HG03108 (cell line): Measurements from ENCODE around the gene WNT11.

Experiments used
- ATAC-seq: cut with Tn5 transposase; IDR thresholded peaks from one replicate; pipeline ENCODE4 v1.9.1; 2021; ENCODE audit warnings: moderate library complexity; ENCODE audit not compliant: unreplicated experiment

WNT11 gene

DNA sequence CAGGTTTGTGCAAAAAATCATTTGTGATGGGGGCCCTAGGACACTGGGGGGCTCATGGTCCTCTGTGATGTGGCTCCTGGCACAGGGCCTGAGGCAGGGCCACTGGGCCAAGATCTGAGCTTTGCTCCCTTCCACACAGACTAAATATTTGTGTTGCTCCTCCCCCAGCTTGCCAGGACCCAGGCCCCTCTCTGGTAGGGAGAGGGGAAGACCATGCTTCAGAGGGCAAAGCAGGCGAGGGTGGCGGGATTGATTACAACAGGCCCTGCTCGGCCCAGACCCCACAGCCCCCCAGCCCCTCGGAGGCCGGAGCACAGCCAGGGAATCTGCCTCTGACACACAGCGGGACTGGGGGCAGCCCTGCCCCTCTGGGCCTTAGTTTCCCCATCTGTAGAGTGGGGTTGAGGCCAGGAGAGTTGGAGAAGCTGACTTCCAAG is 29.0 kb downstream of the WNT11 start:
- no peak for ATAC-seq

GRCh38 chr11:76176463-76176862 is 29.8 kb downstream of the WNT11 start:
- ATAC-seq: no peak

DNA sequence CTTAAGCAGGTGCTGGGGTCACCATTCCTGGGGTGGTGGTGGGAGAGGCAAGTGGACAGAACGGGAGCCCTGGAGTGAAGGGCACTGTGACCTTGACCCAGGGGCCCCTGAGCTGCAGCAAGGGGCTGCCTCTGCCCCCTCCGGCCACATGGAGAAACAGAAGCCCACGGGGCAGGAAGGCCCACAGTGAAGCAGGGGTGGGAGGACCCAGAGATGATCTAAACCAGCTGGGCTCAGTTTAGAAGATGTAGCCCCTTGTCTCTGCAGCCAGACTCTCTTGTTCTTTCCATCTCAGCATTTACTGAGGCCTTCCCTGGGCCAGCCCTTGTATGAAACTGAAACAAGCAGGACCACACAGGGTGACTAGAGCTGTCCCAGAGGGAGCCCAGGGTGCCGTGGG is 30.5 kb downstream of the WNT11 start:
- ATAC-seq: no peak

DNA sequence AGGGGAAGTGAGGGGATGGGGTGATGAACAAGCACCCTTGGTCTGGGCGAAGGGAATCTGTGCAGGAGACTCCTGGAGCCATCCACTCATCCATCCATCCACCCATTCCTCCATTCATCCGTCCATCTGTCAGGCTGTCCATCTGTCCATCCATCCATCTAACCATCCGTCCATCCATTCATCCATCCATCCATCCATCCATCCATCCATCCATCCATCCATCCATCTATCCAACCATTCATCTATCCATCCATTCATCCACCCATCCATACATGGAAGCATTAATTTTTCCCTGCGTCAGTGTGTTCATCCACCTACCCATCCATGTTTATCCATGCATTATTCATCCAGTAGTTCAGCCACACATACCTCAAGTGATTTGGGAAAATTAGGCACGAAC is 32.0 kb downstream of the WNT11 start:
- no peak for ATAC-seq

DNA sequence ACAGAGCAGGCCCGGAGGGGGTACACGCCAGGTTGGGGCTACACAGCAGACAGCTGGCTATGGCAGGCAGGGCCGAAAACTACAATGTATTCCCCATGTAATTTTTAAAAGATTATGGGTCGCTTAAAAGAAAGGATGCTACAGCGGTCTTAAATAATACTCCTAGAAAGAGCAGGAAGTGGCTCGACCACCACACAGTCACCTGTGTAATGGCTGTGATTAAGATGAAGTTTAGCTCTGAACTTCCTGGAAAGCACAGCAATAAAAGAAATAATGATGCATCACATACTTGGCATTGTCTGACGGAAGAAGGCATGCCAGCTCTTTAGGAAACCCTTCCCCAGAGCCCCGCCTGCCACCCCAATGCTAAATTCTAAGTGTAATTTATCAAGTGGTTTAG is 32.6 kb downstream of the WNT11 start:
- ATAC-seq: no peak

DNA sequence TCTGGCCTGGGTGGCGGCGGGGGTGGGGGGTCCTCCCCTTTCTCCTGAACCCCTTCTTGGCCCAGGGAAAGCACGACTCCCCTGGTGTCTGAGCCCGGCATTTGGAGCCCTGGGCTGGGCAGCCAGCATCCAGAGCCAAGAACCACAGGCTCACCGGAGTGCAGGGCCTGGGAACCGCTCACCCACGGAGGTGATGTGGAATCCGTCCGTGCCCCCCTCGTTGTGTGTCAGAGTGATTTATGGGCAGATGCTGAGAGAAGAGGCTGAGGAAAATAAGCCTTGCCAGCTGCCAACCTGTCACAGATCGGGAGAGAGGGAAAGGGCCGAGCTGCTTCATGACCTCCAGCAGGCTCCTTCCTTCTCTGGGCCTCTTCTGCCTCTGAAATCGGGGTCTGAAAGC is 33.7 kb downstream of the WNT11 start:
- no peak for ATAC-seq

GRCh38 chr11:76170468-76170867 is 35.8 kb downstream of the WNT11 start:
- ATAC-seq: no peak

DNA sequence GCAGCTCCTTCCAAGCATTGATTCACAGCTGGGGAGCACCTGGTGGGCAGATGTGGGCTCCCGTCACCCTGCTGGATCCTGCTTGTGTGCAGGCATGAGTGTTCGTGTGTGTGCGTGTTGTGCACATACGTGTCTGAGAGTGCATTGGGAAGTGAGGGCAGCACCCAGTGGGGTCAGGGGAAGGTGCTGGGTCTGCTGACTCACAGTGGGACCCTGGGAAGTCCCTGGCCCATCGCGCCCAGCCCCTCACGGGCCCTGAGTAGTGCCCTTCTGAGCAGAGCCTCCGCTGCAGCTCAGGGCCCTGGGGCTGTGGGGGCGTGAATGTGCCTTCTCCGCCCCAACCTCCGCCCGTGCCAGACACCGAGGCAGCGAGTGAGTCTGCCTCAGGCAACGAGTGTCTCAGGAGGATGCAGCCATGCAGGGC is 36.8 kb downstream of the WNT11 start:
- ATAC-seq: no peak

- no peak for ATAC-seq
Observed at GRCh38 chr11:76167590-76167989, 38.7 kb downstream of the WNT11 start.

- peak; percentile 68 for ATAC-seq
Observed at GRCh38 chr11:76166314-76166713, 40.0 kb downstream of the WNT11 start.

- no peak for ATAC-seq
Observed at GRCh38 chr11:76164861-76165751, 41.2 kb downstream of the WNT11 start.

GRCh38 chr11:76164081-76164480 is 42.2 kb downstream of the WNT11 start:
- no peak for ATAC-seq

DNA sequence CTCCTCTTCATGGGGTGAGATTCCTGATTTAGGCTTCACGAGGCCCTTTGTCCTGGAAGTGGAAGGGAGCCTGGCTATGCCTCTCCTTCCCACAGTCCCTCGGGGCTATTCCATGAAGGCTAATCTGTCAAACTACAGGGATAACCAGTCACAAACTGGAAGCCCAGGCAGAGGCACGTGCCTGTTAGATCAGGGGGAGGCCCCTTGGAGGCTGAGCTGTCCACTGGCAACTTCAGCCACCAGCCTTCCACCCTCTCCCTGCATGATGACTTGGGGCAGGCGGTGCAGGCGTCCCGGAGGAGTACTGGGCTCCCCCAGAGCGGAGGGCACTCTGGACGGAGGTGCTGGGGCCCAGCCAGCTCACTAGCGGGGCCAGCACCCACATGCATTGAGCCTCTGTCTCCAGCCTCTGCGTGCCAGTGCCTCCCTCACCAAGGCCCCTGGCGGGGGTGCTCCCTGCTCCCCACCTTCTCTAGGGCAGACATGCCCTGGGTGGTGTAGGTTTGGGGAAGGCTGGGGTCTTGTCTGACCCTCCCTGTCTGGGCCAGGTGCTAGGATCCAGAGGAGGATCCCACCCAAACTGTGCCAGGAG is 42.9 kb downstream of the WNT11 start:
- no peak for ATAC-seq

- no peak for ATAC-seq
Observed at GRCh38 chr11:76162336-76163288, 43.7 kb downstream of the WNT11 start.

DNA sequence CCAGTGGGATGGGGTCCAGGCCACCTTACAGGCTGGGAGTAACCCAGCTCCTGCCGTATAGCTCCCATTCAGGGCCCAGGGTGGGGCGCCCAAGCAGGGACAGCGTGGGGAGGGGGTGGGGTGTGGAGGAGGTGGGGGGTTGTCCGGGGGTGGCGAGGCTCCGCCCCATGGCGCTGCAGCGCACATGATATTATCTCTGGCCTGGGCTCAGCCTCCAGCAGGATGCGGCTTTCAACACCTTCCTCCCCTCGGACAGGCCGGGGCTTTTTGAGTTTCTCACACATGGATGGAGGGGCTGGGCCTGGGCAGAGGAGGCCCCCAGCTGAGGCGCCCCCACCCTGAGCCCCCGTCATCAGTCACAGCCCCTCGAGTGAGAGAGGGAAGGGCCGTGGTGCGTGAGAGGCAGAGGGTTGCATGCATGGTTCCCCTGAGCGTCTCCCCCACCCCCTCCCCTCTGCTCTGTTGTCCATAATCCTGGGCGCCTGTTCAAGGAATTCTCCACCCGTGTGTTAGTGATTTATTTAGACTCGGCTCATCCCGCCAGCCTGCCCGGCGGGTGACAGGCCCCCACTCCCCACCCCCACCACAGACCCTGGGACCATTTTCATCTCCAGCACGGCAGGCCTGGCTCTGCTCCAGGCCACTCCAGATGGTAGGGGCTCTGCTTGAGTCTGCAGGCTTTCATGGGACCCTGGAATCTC is 44.9 kb downstream of the WNT11 start:
- ATAC-seq: no peak

GRCh38 chr11:76160856-76161255 is 45.4 kb downstream of the WNT11 start:
- ATAC-seq: no peak

DNA sequence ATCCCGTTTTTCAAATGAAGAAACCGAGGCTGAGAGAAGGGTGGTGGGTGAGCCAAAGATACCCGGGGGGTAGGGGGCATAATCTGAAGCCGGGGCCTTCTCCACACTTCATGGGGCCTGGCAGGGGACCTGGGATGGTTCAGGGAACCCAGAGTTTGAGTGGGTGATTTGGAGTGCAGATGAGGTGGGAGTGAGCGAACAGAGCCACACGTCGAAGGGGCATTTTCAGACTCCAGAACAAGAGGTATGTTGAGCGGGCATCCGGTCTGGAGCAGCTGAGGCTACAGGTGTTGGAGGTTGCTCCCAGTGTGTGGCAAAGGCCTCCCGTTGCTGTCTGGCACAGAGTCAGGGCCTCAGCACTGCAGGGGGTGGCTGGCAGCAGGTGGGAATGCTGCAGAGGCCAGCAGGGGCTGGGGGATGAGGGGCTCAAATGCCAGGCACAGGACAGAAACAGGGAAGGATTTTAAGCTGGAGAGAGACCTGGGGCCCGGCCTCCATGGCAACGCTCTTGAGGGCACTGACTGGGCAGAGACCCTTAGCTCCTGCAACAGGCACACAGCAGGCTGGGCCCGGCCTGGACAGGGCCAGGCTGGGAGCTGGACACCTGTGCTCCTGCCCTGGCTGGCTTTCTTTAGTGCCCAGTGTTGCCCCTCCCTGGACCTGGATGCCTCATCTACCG is 46.2 kb downstream of the WNT11 start:
- no peak for ATAC-seq

DNA sequence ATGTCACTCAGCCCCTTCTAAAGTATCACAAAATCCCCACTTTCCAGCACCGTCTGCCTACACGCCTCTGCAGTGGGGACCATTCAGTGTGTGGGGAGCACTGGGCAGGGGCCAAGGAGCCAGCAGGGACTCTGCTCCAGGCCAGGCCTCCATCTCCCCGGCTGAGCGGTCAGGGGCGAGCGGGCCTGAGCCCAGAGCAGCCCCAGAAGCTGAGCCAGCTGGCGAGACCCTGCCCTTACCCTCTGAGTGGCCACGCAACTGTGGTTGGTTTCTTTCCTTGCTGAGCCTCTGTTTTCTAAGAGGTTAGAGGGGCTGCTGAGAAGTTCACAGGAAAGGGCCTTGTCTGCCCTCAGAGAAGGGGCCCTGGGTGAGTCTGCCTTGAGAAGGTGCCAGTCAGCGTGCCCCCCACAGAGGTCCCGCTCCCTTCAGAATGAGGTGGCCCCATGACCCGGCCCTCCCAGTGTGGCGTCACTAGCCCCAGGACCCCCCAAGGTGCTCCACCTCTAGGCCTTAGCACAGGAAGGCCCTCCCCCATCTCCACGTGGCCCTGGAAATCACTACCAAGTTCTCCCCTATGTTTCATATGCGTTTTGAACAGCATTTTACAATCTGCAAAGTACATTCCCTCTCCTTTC is 46.9 kb downstream of the WNT11 start:
- no peak for ATAC-seq

DNA sequence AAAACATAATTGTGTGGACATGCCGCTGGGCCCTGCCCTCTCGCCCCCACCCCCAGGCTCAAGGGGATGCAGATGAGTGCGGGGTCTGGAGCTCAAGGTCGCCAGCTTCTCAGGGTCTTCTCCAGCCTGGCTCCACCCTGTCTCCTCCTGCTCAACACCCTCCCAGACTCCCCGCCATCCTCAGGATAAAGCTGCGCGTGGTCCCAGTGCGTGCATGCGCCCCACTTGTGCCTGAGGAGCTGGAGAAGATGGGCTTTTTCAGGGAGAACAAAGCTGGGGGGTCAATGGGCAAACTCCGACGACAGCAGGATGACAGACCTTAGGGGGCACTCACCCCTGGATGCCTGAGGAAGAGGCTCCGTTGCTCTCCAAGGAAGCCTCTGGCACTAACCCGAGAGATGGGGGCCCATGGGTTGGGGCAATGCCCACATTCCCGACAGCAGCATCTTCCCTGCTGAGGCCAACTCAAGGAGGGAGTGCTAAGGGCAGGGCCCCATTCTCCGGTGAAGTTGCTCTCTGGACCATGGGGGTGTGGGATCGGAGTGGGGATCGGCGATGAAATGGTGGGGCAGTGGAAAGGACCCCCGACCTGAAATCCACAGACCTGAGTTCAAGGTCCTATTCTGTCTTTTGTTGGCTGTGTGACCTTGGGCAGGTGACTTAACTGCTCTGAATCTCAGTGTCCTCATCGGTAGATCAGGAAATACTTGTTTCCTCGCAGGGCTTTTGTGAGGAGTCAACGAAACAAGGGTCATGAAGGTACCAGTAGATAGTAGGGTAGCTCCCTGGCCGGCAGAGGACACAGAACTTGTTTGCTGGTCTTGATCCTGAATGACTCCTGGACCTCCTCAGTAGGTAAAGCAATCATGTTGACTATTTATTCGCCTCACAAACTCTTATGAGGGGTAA is 47.7 kb downstream of the WNT11 start:
- no peak for ATAC-seq
